ENCODE results near the gene ASXL3.

The ASXL3 gene

GRCh38 chr18:33577685-33578517 is at the start of gene ASXL3:
TSS of gene ASXL3 (plus strand) at chr18:33578219. CDS start at chr18:33578632, 413 bp downstream.
- DNase-seq = no peak

DNA sequence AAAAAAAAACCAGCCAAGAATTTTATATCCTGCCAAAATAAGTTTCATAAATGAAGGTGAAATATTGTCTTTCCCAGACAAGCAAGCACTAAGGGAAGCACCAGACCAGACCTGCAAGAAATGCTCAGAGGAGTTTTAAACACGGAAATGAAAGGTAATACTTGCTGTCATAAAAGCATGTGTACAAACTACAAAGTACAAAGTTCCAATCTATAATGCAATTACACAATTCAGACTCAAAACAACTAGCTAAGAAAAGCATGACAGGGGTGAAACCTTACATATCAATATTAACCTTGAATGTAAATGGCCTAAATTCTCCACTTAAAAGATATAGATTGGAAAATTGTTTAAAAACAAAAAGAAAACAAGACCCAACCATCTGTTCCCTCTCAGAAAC is 45.0 kb upstream of the ASXL3 start:
- no peak for DNase-seq

DNA sequence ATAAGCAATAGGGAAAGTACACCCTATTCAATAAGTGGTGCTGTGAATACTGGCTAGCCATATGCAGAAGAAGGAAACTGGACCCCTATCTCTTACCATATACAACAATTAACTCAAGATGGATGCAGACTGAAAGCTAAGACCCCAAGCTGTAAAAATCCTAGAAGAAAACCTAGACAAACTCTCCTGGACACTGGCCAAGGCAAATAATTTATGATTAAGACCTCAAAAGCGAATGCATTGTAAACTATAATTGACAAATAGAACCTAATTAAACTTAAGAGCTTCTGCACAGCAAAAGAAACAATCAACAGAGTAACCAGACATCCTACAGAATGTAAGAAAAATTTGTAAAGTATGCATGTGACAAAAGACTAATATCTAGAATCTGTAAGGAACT is 41.1 kb upstream of the ASXL3 start:
- no peak for DNase-seq

- no peak for DNase-seq
Measured at GRCh38 chr18:33538418-33539042, 39.5 kb upstream of the ASXL3 start.

GRCh38 chr18:33540392-33540791 is 37.6 kb upstream of the ASXL3 start:
- DNase-seq = no peak

- DNase-seq = no peak
Measured at GRCh38 chr18:33541316-33541715, 36.7 kb upstream of the ASXL3 start.

GRCh38 chr18:33556846-33557245 is 21.2 kb upstream of the ASXL3 start:
- DNase-seq = no peak

DNA sequence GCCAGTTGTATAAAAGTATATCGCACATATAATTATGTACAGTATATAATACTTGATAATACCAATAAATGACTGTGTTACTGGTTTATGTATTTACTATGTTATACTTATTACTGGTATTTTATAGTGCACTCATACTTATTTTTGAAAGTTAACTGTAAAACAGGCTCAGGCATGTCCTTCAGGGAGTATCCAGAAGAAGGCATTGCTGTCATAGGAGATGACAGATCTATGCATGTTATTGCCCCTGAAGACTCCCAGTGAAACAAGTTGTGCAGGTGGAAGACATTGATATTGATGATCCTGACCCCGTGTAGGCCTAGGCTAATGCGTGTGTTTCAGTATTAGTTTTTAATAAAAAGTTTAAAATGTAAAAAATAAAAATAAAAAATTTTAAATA is 20.3 kb upstream of the ASXL3 start:
- DNase-seq = no peak

- DNase-seq = no peak
Measured at GRCh38 chr18:33558529-33558928, 19.5 kb upstream of the ASXL3 start.

GRCh38 chr18:33560686-33561370 is 17.2 kb upstream of the ASXL3 start:
- DNase-seq = no peak

DNA sequence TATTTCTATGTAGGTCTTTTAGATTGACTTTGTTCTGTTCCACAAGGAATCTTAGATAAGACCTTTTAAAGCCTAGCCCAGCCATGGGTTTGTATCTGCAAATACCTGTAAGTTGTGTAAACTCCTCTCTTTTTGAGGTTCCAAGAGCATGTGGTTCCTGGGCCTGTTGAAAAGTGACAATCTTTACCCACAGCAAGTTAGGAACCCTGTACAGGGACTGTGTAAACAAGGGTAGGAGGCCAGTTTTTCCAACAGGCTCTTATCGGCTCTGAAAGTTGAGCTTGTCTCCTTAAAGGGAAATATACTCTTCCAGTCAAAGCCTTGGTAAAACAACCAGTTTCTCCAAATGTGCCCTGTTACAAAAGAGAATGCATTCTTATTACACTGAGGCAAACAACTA is 15.3 kb upstream of the ASXL3 start:
- DNase-seq = no peak

GRCh38 chr18:33567705-33568104 is 10.3 kb upstream of the ASXL3 start:
- DNase-seq = no peak

DNA sequence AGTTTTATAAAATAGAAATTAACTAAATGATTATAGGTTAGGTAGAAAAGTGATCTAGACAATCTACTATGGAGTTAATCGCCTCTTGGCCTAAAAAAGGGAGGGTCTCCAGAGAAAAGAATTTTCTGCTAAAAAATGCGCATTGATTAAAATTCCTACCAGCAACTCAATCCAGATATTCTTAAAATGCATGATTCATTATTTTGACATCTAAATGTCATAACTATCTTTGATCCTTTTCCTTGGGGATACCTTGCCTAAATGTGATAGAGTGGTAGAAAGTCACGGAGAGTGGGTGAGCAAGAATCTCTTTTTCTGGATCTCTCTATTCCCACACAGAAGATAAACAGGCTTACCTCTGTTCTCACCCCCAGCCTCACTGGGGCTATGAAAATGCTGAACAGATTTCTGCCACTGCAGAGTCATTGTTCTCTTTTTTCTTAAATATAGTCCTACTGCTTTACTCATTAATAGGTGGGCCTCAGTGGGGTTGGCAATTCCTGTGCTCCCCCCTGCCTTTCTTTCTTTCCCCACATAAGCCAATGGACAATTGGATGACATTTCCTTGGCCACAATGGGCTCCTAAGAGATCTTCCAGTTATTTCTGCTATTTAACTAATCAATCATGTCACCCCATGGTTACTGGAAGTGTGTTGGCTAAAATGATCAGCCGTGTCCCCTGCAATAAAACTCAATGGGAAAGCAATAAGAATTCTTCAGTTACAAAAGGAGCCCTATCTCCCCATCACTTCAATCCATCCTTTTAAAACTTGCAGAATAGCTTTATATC is 5.8 kb upstream of the ASXL3 start:
- DNase-seq = no peak

GRCh38 chr18:33573193-33573592 is 4.8 kb upstream of the ASXL3 start:
- DNase-seq = no peak

DNA sequence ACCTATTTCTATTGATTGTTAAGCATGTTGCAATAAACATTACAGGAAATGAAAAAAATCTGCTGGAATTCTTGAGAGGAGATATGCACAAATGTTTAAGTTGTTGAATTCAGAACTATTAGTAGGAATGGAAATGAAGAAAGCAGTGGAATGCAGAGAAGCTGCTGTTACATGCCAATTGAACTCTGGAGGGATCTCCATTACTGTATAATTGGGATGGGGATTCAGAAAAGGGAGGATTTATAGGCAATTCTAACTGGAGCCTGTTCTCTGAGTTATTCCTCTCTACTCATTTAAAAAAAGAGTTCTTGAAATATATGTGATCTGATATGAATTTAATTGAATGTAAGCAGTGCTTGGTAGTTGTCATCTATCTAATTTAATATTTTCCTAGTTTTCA is 2.6 kb upstream of the ASXL3 start:
- no peak for DNase-seq

- no peak for DNase-seq
Measured at GRCh38 chr18:33576999-33577646, 896 bp upstream of the ASXL3 start.

- no peak for DNase-seq
Measured at GRCh38 chr18:33578518-33579348, 714 bp downstream of the ASXL3 start.

DNA sequence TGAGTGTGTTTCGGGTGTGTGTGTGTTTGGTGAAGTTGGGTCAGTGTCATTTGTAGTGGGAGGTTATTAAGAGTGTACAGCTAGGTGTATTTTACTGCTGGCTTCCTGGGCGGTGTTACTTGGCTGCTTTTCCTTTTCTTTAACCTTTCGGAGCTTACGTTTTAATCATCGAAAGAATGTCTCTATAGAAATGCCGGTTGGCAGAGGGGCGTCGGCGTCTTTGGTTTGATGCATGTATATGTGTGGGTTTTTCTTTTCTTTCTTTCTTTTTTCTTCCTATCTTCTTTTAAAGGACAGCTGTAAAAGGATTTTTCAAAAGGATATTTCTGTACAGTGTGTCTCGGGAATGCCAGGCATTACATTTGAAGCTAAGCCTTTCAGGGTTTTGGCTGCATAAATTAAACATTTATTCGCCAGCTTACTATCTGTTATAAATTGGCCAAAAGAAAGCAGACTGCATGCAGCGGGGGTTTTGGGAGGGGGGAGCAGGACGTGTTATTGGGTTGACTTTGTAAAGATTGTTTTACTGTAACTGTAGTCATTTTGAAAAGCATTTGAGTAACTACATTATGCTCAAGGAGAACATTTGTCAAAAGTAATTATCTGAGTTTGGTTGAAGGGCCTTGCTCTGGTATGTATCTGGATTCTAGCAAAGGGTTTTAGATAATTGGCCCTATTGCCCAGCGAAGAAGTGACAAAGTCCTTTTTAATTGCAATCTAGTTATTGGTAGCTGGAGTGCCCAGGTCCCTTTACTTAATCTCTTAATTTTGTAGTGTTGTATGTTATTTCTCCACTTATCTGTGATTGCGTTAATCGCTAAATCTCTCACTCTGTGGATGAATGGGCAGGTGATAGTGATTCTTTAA is 1.6 kb downstream of the ASXL3 start:
- no peak for DNase-seq

GRCh38 chr18:33580546-33580945 is 2.5 kb downstream of the ASXL3 start:
- no peak for DNase-seq

DNA sequence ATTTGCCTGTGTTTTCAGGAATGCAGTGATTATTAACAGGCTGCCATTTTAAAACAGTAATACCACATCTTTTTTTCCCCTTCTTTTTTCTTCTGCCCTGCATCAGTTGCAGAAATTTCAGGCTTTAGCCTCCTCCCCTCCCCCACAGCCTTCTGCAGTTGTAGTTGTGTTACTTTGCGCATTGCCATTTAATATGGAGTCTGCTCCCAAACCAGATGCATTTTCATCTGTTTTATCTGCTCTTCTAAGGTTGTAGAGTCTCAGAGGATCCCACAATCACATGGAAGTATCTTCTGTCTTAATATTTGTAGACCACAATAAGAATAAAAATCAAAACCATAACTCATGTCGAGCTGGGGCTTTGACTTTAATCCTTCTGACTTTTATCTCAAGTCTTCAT is 3.8 kb downstream of the ASXL3 start:
- no peak for DNase-seq

DNA sequence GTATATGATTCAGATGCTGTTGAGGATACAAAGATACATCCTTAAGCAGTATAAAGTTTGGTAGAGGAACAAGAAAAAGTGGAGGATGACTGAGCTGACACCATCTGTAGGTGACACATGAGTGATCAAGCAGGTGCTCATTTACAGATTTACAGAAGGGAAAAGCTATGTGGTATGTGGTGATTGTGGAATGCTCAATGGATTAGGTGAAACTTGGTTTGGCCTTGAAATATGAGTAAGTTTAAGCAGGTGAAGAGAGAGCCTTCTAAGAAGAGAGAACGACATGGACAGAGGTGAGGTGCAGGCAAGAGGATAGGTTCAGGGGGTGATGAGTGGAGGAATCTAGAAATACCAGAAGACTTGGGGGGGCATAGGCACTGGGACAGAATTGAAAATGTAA is 5.9 kb downstream of the ASXL3 start:
- DNase-seq = no peak
